ENCODE data around the gene MLYCD.

The MLYCD gene

DNA sequence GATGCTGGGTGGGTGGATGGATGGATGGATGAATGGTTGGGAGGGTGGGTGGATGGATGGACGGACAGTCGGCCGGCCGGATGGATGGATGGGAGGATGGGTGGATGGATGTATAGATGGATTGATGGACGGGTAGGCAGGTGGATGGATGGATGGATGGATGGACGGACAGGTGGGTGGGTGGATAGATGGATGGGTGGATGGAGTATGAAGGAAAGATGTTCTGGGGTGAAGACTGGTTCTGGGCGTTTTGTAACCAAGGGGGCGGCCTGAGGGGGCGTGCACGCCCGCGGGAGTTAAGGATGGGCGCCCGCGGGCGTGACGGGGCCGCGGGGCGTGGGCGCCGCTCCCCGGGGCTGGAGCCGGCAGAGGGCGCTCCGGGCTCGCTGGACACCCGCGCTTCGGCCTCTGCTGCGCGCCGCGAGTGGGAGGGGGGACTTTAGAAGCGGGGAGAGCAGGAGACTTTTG lies 69.0 kb downstream of the MLYCD start, which contains the start of gene NECAB2 (continued):
- TF ChIP-seq ZNF302 (tag by site-specific recombination; IDR thresholded peaks at IDR 0.05; ENCODE audit: low read depth) (no peak), ZBTB21 (tag by site-specific recombination; IDR thresholded peaks at IDR 0.05) (no peak), ZNF768 (tag by site-specific recombination; IDR thresholded peaks at IDR 0.05) (no peak), IKZF3 (tag by site-specific recombination; IDR thresholded peaks at IDR 0.05) (no peak), ZNF214 (tag by site-specific recombination; IDR thresholded peaks at IDR 0.05; ENCODE audit: borderline replicate concordance) (no peak), YY1 (tag by site-specific recombination; IDR thresholded peaks at IDR 0.05) (no peak), ZNF169 (tag by site-specific recombination; IDR thresholded peaks at IDR 0.05) (peak; percentile 21; the same call in 1 of the 2 replicates), ZNF747 (tag by site-specific recombination; IDR thresholded peaks at IDR 0.05) (no peak), KLF9 (tag by site-specific recombination; IDR thresholded peaks at IDR 0.05; ENCODE audit: low read depth) (peak; percentile 75), ZNF658 (tag by site-specific recombination; IDR thresholded peaks at IDR 0.05) (peak; percentile 78; the same call in 1 of the 2 replicates), SETDB1 (IDR thresholded peaks at IDR 0.05; ENCODE audit: insufficient read length, low read length) (no peak), ZNF571 (tag by site-specific recombination; IDR thresholded peaks at IDR 0.05) (no peak)
- TF ChIP-seq, protein P1, sequence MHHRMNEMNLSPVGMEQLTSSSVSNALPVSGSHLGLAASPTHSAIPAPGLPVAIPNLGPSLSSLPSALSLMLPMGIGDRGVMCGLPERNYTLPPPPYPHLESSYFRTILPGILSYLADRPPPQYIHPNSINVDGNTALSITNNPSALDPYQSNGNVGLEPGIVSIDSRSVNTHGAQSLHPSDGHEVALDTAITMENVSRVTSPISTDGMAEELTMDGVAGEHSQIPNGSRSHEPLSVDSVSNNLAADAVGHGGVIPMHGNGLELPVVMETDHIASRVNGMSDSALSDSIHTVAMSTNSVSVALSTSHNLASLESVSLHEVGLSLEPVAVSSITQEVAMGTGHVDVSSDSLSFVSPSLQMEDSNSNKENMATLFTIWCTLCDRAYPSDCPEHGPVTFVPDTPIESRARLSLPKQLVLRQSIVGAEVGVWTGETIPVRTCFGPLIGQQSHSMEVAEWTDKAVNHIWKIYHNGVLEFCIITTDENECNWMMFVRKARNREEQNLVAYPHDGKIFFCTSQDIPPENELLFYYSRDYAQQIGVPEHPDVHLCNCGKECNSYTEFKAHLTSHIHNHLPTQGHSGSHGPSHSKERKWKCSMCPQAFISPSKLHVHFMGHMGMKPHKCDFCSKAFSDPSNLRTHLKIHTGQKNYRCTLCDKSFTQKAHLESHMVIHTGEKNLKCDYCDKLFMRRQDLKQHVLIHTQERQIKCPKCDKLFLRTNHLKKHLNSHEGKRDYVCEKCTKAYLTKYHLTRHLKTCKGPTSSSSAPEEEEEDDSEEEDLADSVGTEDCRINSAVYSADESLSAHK (tag by site-specific recombination; IDR thresholded peaks at IDR 0.05), result no peak
- TF ChIP-seq, protein P2, sequence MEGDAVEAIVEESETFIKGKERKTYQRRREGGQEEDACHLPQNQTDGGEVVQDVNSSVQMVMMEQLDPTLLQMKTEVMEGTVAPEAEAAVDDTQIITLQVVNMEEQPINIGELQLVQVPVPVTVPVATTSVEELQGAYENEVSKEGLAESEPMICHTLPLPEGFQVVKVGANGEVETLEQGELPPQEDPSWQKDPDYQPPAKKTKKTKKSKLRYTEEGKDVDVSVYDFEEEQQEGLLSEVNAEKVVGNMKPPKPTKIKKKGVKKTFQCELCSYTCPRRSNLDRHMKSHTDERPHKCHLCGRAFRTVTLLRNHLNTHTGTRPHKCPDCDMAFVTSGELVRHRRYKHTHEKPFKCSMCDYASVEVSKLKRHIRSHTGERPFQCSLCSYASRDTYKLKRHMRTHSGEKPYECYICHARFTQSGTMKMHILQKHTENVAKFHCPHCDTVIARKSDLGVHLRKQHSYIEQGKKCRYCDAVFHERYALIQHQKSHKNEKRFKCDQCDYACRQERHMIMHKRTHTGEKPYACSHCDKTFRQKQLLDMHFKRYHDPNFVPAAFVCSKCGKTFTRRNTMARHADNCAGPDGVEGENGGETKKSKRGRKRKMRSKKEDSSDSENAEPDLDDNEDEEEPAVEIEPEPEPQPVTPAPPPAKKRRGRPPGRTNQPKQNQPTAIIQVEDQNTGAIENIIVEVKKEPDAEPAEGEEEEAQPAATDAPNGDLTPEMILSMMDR (tag by site-specific recombination; IDR thresholded peaks at IDR 0.05), result 0 out of 2 replicates have a peak, but pooled peaks have one; percentile 31
- TF ChIP-seq, protein P3, sequence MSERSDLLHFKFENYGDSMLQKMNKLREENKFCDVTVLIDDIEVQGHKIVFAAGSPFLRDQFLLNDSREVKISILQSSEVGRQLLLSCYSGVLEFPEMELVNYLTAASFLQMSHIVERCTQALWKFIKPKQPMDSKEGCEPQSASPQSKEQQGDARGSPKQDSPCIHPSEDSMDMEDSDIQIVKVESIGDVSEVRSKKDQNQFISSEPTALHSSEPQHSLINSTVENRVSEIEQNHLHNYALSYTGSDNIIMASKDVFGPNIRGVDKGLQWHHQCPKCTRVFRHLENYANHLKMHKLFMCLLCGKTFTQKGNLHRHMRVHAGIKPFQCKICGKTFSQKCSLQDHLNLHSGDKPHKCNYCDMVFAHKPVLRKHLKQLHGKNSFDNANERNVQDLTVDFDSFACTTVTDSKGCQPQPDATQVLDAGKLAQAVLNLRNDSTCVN (tag by site-specific recombination; optimal IDR thresholded peaks at IDR 0.05), result peak; percentile 63
- TF ChIP-seq, protein P4, sequence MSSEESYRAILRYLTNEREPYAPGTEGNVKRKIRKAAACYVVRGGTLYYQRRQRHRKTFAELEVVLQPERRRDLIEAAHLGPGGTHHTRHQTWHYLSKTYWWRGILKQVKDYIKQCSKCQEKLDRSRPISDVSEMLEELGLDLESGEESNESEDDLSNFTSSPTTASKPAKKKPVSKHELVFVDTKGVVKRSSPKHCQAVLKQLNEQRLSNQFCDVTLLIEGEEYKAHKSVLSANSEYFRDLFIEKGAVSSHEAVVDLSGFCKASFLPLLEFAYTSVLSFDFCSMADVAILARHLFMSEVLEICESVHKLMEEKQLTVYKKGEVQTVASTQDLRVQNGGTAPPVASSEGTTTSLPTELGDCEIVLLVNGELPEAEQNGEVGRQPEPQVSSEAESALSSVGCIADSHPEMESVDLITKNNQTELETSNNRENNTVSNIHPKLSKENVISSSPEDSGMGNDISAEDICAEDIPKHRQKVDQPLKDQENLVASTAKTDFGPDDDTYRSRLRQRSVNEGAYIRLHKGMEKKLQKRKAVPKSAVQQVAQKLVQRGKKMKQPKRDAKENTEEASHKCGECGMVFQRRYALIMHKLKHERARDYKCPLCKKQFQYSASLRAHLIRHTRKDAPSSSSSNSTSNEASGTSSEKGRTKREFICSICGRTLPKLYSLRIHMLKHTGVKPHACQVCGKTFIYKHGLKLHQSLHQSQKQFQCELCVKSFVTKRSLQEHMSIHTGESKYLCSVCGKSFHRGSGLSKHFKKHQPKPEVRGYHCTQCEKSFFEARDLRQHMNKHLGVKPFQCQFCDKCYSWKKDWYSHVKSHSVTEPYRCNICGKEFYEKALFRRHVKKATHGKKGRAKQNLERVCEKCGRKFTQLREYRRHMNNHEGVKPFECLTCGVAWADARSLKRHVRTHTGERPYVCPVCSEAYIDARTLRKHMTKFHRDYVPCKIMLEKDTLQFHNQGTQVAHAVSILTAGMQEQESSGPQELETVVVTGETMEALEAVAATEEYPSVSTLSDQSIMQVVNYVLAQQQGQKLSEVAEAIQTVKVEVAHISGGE (tag by site-specific recombination; conservative IDR thresholded peaks at IDR 0.05; ENCODE audit: low read depth), result no peak
- TF ChIP-seq, protein P5, sequence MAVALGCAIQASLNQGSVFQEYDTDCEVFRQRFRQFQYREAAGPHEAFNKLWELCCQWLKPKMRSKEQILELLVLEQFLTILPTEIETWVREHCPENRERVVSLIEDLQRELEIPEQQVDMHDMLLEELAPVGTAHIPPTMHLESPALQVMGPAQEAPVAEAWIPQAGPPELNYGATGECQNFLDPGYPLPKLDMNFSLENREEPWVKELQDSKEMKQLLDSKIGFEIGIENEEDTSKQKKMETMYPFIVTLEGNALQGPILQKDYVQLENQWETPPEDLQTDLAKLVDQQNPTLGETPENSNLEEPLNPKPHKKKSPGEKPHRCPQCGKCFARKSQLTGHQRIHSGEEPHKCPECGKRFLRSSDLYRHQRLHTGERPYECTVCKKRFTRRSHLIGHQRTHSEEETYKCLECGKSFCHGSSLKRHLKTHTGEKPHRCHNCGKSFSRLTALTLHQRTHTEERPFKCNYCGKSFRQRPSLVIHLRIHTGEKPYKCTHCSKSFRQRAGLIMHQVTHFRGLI (tag by site-specific recombination; IDR thresholded peaks at IDR 0.05), result no peak
- TF ChIP-seq, protein P6, sequence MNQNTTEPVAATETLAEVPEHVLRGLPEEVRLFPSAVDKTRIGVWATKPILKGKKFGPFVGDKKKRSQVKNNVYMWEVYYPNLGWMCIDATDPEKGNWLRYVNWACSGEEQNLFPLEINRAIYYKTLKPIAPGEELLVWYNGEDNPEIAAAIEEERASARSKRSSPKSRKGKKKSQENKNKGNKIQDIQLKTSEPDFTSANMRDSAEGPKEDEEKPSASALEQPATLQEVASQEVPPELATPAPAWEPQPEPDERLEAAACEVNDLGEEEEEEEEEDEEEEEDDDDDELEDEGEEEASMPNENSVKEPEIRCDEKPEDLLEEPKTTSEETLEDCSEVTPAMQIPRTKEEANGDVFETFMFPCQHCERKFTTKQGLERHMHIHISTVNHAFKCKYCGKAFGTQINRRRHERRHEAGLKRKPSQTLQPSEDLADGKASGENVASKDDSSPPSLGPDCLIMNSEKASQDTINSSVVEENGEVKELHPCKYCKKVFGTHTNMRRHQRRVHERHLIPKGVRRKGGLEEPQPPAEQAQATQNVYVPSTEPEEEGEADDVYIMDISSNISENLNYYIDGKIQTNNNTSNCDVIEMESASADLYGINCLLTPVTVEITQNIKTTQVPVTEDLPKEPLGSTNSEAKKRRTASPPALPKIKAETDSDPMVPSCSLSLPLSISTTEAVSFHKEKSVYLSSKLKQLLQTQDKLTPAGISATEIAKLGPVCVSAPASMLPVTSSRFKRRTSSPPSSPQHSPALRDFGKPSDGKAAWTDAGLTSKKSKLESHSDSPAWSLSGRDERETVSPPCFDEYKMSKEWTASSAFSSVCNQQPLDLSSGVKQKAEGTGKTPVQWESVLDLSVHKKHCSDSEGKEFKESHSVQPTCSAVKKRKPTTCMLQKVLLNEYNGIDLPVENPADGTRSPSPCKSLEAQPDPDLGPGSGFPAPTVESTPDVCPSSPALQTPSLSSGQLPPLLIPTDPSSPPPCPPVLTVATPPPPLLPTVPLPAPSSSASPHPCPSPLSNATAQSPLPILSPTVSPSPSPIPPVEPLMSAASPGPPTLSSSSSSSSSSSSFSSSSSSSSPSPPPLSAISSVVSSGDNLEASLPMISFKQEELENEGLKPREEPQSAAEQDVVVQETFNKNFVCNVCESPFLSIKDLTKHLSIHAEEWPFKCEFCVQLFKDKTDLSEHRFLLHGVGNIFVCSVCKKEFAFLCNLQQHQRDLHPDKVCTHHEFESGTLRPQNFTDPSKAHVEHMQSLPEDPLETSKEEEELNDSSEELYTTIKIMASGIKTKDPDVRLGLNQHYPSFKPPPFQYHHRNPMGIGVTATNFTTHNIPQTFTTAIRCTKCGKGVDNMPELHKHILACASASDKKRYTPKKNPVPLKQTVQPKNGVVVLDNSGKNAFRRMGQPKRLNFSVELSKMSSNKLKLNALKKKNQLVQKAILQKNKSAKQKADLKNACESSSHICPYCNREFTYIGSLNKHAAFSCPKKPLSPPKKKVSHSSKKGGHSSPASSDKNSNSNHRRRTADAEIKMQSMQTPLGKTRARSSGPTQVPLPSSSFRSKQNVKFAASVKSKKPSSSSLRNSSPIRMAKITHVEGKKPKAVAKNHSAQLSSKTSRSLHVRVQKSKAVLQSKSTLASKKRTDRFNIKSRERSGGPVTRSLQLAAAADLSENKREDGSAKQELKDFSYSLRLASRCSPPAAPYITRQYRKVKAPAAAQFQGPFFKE (tag by site-specific recombination; IDR thresholded peaks at IDR 0.05; ENCODE audit: borderline replicate concordance), result peak; percentile 59; the same call in 1 of the 2 replicates
- TF ChIP-seq, protein P7, sequence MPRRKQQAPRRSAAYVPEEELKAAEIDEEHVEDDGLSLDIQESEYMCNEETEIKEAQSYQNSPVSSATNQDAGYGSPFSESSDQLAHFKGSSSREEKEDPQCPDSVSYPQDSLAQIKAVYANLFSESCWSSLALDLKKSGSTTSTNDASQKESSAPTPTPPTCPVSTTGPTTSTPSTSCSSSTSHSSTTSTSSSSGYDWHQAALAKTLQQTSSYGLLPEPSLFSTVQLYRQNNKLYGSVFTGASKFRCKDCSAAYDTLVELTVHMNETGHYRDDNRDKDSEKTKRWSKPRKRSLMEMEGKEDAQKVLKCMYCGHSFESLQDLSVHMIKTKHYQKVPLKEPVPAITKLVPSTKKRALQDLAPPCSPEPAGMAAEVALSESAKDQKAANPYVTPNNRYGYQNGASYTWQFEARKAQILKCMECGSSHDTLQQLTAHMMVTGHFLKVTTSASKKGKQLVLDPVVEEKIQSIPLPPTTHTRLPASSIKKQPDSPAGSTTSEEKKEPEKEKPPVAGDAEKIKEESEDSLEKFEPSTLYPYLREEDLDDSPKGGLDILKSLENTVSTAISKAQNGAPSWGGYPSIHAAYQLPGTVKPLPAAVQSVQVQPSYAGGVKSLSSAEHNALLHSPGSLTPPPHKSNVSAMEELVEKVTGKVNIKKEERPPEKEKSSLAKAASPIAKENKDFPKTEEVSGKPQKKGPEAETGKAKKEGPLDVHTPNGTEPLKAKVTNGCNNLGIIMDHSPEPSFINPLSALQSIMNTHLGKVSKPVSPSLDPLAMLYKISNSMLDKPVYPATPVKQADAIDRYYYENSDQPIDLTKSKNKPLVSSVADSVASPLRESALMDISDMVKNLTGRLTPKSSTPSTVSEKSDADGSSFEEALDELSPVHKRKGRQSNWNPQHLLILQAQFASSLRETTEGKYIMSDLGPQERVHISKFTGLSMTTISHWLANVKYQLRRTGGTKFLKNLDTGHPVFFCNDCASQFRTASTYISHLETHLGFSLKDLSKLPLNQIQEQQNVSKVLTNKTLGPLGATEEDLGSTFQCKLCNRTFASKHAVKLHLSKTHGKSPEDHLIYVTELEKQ (tag by site-specific recombination; IDR thresholded peaks at IDR 0.05; ENCODE audit: borderline replicate concordance), result peak; percentile 46; the same call in 1 of the 2 replicates

Measured in HEK293 (cell line).